H7 (cell line): ENCODE measurements around the gene IL19. TPM values are rescaled to one million over a fixed set of nuclear protein-coding genes. Genes with fewer than 3 reads are reported as not detected.

Experiments
- DNase-seq: peaks from one replicate; pipeline ENCODE4 v3.0.0; 2012
- H3K27me3 ChIP-seq: 2 replicates; pipeline ENCODE4 v1.6.0; 2011; ENCODE audit warnings: mild to moderate bottlenecking, low read length; ENCODE audit not compliant: control insufficient read depth, insufficient read depth
- H3K36me3 ChIP-seq: replicated peaks from 2 replicates; pipeline ENCODE4 v1.5.1; 2011; ENCODE audit warnings: low read length; ENCODE audit not compliant: control insufficient read depth, insufficient read depth
- H3K4me3 ChIP-seq: 2 replicates; pipeline ENCODE4 v1.5.1; 2011; ENCODE audit warnings: low read depth, mild to moderate bottlenecking, control low read depth, low read length, moderate library complexity; ENCODE audit not compliant: insufficient read depth
- total RNA-seq: library from RNA; depleted of rRNA; stranded (reverse); fragments of >200 nt; shearing (Covaris generic); gene quantifications from 2 replicates; pipeline ENCODE4 v1.2.3, GENCODE V29; 2014; rRNA removed

IL19 gene
- not detected in 2 replicates for total RNA-seq

GRCh38 chr1:206770531-206771337 is at the start of gene IL19:
Gene IL19, plus strand, starts transcription at chr1:206770773. Its CDS starts 65,890 bp downstream, at chr1:206836663.
- DNase-seq: no peak
- Histone ChIP-seq H3K4me3 (no peak within 1 kb of the TSS), H3K36me3 (no peaks in the 10 kb centered on the region), H3K27me3 (no peaks in the 10 kb centered on the region; the same call in 1 of the 2 replicates)

GRCh38 chr1:206721454-206721853 is 49.1 kb upstream of the IL19 start:
- Histone ChIP-seq H3K36me3 (no peaks in the 10 kb centered on the region), H3K4me3 (no peak overlapping the region), H3K27me3 (no peaks in the 10 kb centered on the region)
- DNase-seq: no peak

- DNase-seq: no peak
- Histone ChIP-seq H3K4me3 (no peak overlapping the region), H3K27me3 (no peaks in the 10 kb centered on the region)
These were observed 47.7 kb upstream of the IL19 start for GRCh38 chr1:206722751-206723461.

GRCh38 chr1:206723462-206723804 is 47.1 kb upstream of the IL19 start:
- DNase-seq: no peak
- H3K4me3 ChIP-seq: no peak overlapping the region
- H3K36me3 ChIP-seq: no peaks in the 10 kb centered on the region; the same call in 1 of the 2 replicates
- no peaks in the 10 kb centered on the region for H3K27me3 ChIP-seq

More at GRCh38 chr1:206722751-206723461, 47.7 kb upstream of the IL19 start:
- no peaks in the 10 kb centered on the region; the same call in 1 of the 2 replicates for H3K36me3 ChIP-seq

- Histone ChIP-seq H3K27me3 (no peaks in the 10 kb centered on the region), H3K36me3 (no peaks in the 10 kb centered on the region; the same call in 1 of the 2 replicates), H3K4me3 (no peak overlapping the region)
- peak; percentile 75 for DNase-seq
These were observed 46.6 kb upstream of the IL19 start for GRCh38 chr1:206723805-206724472.

GRCh38 chr1:206725109-206725963 is 45.2 kb upstream of the IL19 start:
- Histone ChIP-seq H3K27me3 (no peaks in the 10 kb centered on the region), H3K36me3 (peaks cover 9% of the 10 kb centered on the region), H3K4me3 (no peak overlapping the region)
- peak; percentile 79 for DNase-seq

GRCh38 chr1:206727981-206728696 is 42.4 kb upstream of the IL19 start:
- peak; percentile 19 for DNase-seq

GRCh38 chr1:206728697-206728987 is 41.9 kb upstream of the IL19 start:
- Histone ChIP-seq H3K36me3 (peaks cover 13% of the 10 kb centered on the region), H3K4me3 (no peak overlapping the region), H3K27me3 (no peaks in the 10 kb centered on the region)
- no peak for DNase-seq

More at GRCh38 chr1:206727981-206728696, 42.4 kb upstream of the IL19 start:
- Histone ChIP-seq H3K27me3 (no peaks in the 10 kb centered on the region), H3K4me3 (no peak overlapping the region), H3K36me3 (peaks cover 13% of the 10 kb centered on the region)

GRCh38 chr1:206729050-206729449 is 41.5 kb upstream of the IL19 start:
- H3K4me3 ChIP-seq: no peak overlapping the region

GRCh38 chr1:206729507-206729906 is 41.1 kb upstream of the IL19 start:
- Histone ChIP-seq H3K36me3 (peaks cover 13% of the 10 kb centered on the region), H3K4me3 (no peak overlapping the region), H3K27me3 (no peaks in the 10 kb centered on the region)
- DNase-seq: peak; percentile 14

More at GRCh38 chr1:206729050-206729449, 41.5 kb upstream of the IL19 start:
- no peak for DNase-seq
- H3K27me3 ChIP-seq: no peaks in the 10 kb centered on the region
- H3K36me3 ChIP-seq: peaks cover 13% of the 10 kb centered on the region

- no peaks in the 10 kb centered on the region for H3K27me3 ChIP-seq
- H3K36me3 ChIP-seq: peaks cover 18% of the 10 kb centered on the region
- no peak overlapping the region for H3K4me3 ChIP-seq
- DNase-seq: no peak
These were observed 38.1 kb upstream of the IL19 start for GRCh38 chr1:206732508-206732907.

- DNase-seq: no peak
- peaks cover 18% of the 10 kb centered on the region for H3K36me3 ChIP-seq
- no peaks in the 10 kb centered on the region for H3K27me3 ChIP-seq
- H3K4me3 ChIP-seq: no peak overlapping the region
These were observed 37.6 kb upstream of the IL19 start for GRCh38 chr1:206732992-206733391.

- DNase-seq: peak; percentile 92
- Histone ChIP-seq H3K27me3 (no peaks in the 10 kb centered on the region), H3K4me3 (no peak overlapping the region)
These were observed 36.0 kb upstream of the IL19 start for GRCh38 chr1:206734499-206735142.

More at GRCh38 chr1:206734499-206735142, 36.0 kb upstream of the IL19 start:
- H3K36me3 ChIP-seq: peaks cover 14% of the 10 kb centered on the region
